Mesendoderm (in vitro differentiated cells): ENCODE measurements around the gene F12.
"Not testable (repeated sequence)": the region's sequence is repeated elsewhere in the genome, so short reads cannot be mapped to it uniquely, and the experiment has no call there.

Experiments used
- DNase-seq: peaks from one replicate; pipeline ENCODE4 v3.0.0; 2013
- H2AK5ac ChIP-seq: 2 replicates; pipeline ENCODE4 v1.6.1; 2013; ENCODE audit warnings: low read length, inconsistent platforms
- H2BK120ac ChIP-seq: 2 replicates; pipeline ENCODE4 v1.6.1; 2013; ENCODE audit warnings: low read depth, mild to moderate bottlenecking, low read length, moderate library complexity, mixed read lengths
- H2BK15ac ChIP-seq: replicated peaks from 2 replicates; pipeline ENCODE4 v1.6.1; 2013; ENCODE audit warnings: low read depth, mild to moderate bottlenecking, moderate library complexity
- H2BK5ac ChIP-seq: 2 replicates; pipeline ENCODE4 v1.6.1; 2013; ENCODE audit warnings: low read length, inconsistent platforms
- H3K18ac ChIP-seq: 2 replicates; pipeline ENCODE4 v1.6.1; 2013; ENCODE audit warnings: mild to moderate bottlenecking, low read length, mixed read lengths
- H3K23ac ChIP-seq: one replicate; pipeline ENCODE4 v1.6.1; 2013; ENCODE audit warnings: low read length
- H3K27ac ChIP-seq: 2 replicates; pipeline ENCODE4 v1.5.1; 2013; ENCODE audit warnings: low read depth, mild to moderate bottlenecking, inconsistent platforms, low read length, moderate library complexity
- H3K27me3 ChIP-seq: 2 replicates; pipeline ENCODE4 v1.6.1; 2013; ENCODE audit warnings: low read length, control low read depth, mild to moderate bottlenecking, inconsistent platforms; ENCODE audit not compliant: insufficient read depth, poor library complexity
- H3K36me3 ChIP-seq: 2 replicates; pipeline ENCODE4 v1.6.1; 2013; ENCODE audit warnings: low read length, inconsistent platforms; ENCODE audit not compliant: control insufficient read depth, insufficient read depth
- H3K4ac ChIP-seq: one replicate; pipeline ENCODE4 v1.6.1; 2013; ENCODE audit warnings: low read depth, mild to moderate bottlenecking, low read length, moderate library complexity
- H3K4me1 ChIP-seq: 2 replicates; pipeline ENCODE4 v1.6.1; 2013; ENCODE audit warnings: low read depth, low read length, inconsistent platforms; ENCODE audit not compliant: control insufficient read depth
- H3K4me2 ChIP-seq: 2 replicates; pipeline ENCODE4 v1.6.1; 2013; ENCODE audit warnings: low read length
- H3K4me3 ChIP-seq: 2 replicates; pipeline ENCODE4 v1.5.1; 2013; ENCODE audit warnings: mild to moderate bottlenecking, low read length
- H3K56ac ChIP-seq: one replicate; pipeline ENCODE4 v1.6.1; 2013; ENCODE audit warnings: low read length
- H3K79me1 ChIP-seq: 2 replicates; pipeline ENCODE4 v1.6.1; 2013; ENCODE audit warnings: low read length, inconsistent platforms
- H3K79me2 ChIP-seq: 2 replicates; pipeline ENCODE4 v1.6.1; 2013; ENCODE audit warnings: mild to moderate bottlenecking, low read length; ENCODE audit not compliant: control insufficient read depth, insufficient read depth
- H3K9ac ChIP-seq: 2 replicates; pipeline ENCODE4 v1.6.1; 2013; ENCODE audit warnings: low read length, inconsistent platforms
- H4K5ac ChIP-seq: one replicate; pipeline ENCODE4 v1.6.1; 2013; ENCODE audit warnings: low read length
- H4K8ac ChIP-seq: one replicate; pipeline ENCODE4 v1.6.1; 2013; ENCODE audit warnings: low read depth, mild to moderate bottlenecking, control low read depth, low read length, moderate library complexity
- WGBS: extraction: QIAGEN DNeasy Blood & Tissue Kit; methylation state at CpG from one replicate; pipeline ENCODE4 v1.1.7; 2013; ENCODE audit warnings: low lambda C conversion rate, missing lambda C conversion rate; ENCODE audit not compliant: insufficient coverage; ENCODE audit errors: extremely low coverage; 5-methylcytosine and 5-hydroxymethylcytosine counted together

Gene F12

DNA sequence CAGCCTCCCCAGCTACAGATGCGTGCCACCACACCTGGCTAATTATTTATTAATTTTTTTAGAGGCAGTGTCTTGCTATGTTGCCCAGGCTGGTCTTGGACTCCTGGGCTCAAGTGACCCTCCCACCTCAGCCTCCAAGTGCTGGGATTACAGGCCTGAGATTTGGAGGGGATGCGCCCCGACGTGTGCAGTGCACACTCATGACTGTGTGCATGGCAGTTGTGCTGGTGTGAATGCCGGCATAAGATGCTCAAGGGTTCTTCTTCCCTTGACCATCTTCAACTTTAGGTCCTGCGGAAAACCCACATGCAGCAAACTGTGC lies 28.6 kb downstream of the F12 start:
- Histone ChIP-seq H3K56ac (no peak overlapping the region), H3K9ac (no peak overlapping the region), H4K5ac (no peak overlapping the region), H3K23ac (no peak overlapping the region), H2BK5ac (no peak overlapping the region), H2AK5ac (no peak overlapping the region), H3K27ac (no peak overlapping the region), H3K36me3 (no peaks in the 10 kb centered on the region), H4K8ac (no peak overlapping the region), H3K4me1 (no peaks in the 10 kb centered on the region), H3K4me2 (no peak overlapping the region), H3K79me2 (no peaks in the 10 kb centered on the region), H3K4me3 (no peak overlapping the region), H3K4ac (no peak overlapping the region), H2BK120ac (no peak overlapping the region), H3K27me3 (no peaks in the 10 kb centered on the region), H3K18ac (no peak overlapping the region), H2BK15ac (no peak overlapping the region), H3K79me1 (no peaks in the 10 kb centered on the region)
- no peak for DNase-seq
- no CpG with 5 or more reads among the region's 6 CpGs for WGBS

GRCh38 chr5:177378884-177379883 lies 30.2 kb downstream of the F12 start:
- H4K8ac ChIP-seq, result no peak overlapping the region
- no peak overlapping the region for H2BK5ac ChIP-seq
- no peaks in the 10 kb centered on the region for H3K36me3 ChIP-seq
- WGBS, result no CpG with 5 or more reads among the region's 15 CpGs
- no peaks in the 10 kb centered on the region for H3K4me1 ChIP-seq
- H3K4ac ChIP-seq, result no peak overlapping the region
- H2BK120ac ChIP-seq, result no peak overlapping the region
- H3K4me2 ChIP-seq, result no peak overlapping the region
- H3K79me2 ChIP-seq, result no peaks in the 10 kb centered on the region
- H4K5ac ChIP-seq, result no peak overlapping the region
- no peaks in the 10 kb centered on the region for H3K79me1 ChIP-seq
- no peak overlapping the region for H2BK15ac ChIP-seq
- no peak overlapping the region for H3K27ac ChIP-seq
- no peak overlapping the region for H3K9ac ChIP-seq
- no peaks in the 10 kb centered on the region for H3K27me3 ChIP-seq
- H3K23ac ChIP-seq, result no peak overlapping the region
- no peak overlapping the region for H3K56ac ChIP-seq
- H3K18ac ChIP-seq, result no peak overlapping the region
- no peak overlapping the region for H2AK5ac ChIP-seq
- no peak overlapping the region for H3K4me3 ChIP-seq
- DNase-seq, result no peak

- H3K56ac ChIP-seq, result no peak overlapping the region
- H3K27me3 ChIP-seq, result no peaks in the 10 kb centered on the region
- H3K27ac ChIP-seq, result no peak overlapping the region
- WGBS, result no CpG with 5 or more reads among the region's 8 CpGs
- no peaks in the 10 kb centered on the region for H3K36me3 ChIP-seq
- H3K4me2 ChIP-seq, result no peak overlapping the region
- H2BK15ac ChIP-seq, result no peak overlapping the region
- H3K4me3 ChIP-seq, result no peak overlapping the region
- no peaks in the 10 kb centered on the region for H3K79me2 ChIP-seq
- H4K8ac ChIP-seq, result no peak overlapping the region
- H2BK120ac ChIP-seq, result no peak overlapping the region
- H2BK5ac ChIP-seq, result no peak overlapping the region
- H3K18ac ChIP-seq, result no peak overlapping the region
- no peaks in the 10 kb centered on the region for H3K4me1 ChIP-seq
- H3K23ac ChIP-seq, result no peak overlapping the region
- no peak overlapping the region for H4K5ac ChIP-seq
- H3K9ac ChIP-seq, result no peak overlapping the region
- H2AK5ac ChIP-seq, result no peak overlapping the region
- no peak for DNase-seq
- H3K79me1 ChIP-seq, result no peaks in the 10 kb centered on the region
- no peak overlapping the region for H3K4ac ChIP-seq
Observed at GRCh38 chr5:177377851-177378776, 31.2 kb downstream of the F12 start.

DNA sequence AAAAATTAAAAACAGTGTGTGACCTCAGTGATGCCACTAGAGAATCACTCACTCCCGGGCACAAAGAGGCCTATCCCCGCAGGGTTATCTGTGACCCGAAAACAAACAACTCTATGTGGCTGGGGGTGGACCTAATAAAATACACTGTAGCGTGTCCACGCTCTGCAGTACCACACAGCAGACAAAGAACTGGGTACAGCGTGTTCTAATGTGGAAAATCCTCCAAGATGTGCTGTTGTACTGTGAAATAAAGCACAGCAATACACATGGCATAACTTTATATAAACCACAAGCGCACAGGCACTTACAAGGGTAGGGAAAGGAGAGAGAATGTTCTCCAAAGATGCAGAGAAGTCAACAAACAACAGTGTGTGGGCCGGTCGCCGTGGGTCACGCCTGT lies 33.3 kb downstream of the F12 start:
- H3K23ac ChIP-seq, result peak overlapping the region; percentile 45
- no peak overlapping the region for H2BK5ac ChIP-seq

GRCh38 chr5:177375516-177375915 lies 33.8 kb downstream of the F12 start:
- no CpG with 5 or more reads among the region's 5 CpGs for WGBS
- H2BK120ac ChIP-seq, H3K79me2 ChIP-seq: not testable (repeated sequence)

More for the DNA sequence above, 33.3 kb downstream of the F12 start:
- H3K79me1 ChIP-seq, result no peaks in the 10 kb centered on the region
- H2BK15ac ChIP-seq, result no peak overlapping the region
- no peak overlapping the region for H3K4ac ChIP-seq
- no peak overlapping the region for H3K27ac ChIP-seq
- no peak overlapping the region for H3K9ac ChIP-seq
- peaks cover 3% of the 10 kb centered on the region for H3K4me1 ChIP-seq
- H3K18ac ChIP-seq, result no peak overlapping the region
- H2AK5ac ChIP-seq, result no peak overlapping the region
- DNase-seq, result no peak
- H2BK120ac ChIP-seq, result no peak overlapping the region
- H3K27me3 ChIP-seq, result no peaks in the 10 kb centered on the region
- no peak overlapping the region for H3K56ac ChIP-seq
- WGBS, result no CpG with 5 or more reads among the region's 11 CpGs
- no peaks in the 10 kb centered on the region for H3K36me3 ChIP-seq
- no peaks in the 10 kb centered on the region for H3K79me2 ChIP-seq
- no peak overlapping the region for H3K4me2 ChIP-seq
- H3K4me3 ChIP-seq, result no peak overlapping the region
- no peak overlapping the region for H4K8ac ChIP-seq
- H4K5ac ChIP-seq, result no peak overlapping the region

More at GRCh38 chr5:177375516-177375915, 33.8 kb downstream of the F12 start:
- not testable (repeated sequence) for H3K4me2 ChIP-seq, H4K5ac ChIP-seq, H3K18ac ChIP-seq, H3K4me3 ChIP-seq, H3K27me3 ChIP-seq, H3K23ac ChIP-seq, H2BK5ac ChIP-seq, H3K4ac ChIP-seq, H2AK5ac ChIP-seq, H3K27ac ChIP-seq, H2BK15ac ChIP-seq, DNase-seq, H3K4me1 ChIP-seq, H3K36me3 ChIP-seq, H4K8ac ChIP-seq, H3K79me1 ChIP-seq, H3K56ac ChIP-seq, H3K9ac ChIP-seq
